HG03354 (cell line): ENCODE results near the gene BCL7B.
"Not testable (repeated sequence)": the region's sequence is repeated elsewhere in the genome, so short reads cannot be mapped to it uniquely, and the experiment has no call there.

Source experiments
- ATAC-seq: cut with Tn5 transposase; IDR thresholded peaks from one replicate; pipeline ENCODE4 v1.9.1; 2021; ENCODE audit warnings: mild to moderate bottlenecking; ENCODE audit not compliant: unreplicated experiment, poor library complexity, severe bottlenecking

The BCL7B gene

DNA sequence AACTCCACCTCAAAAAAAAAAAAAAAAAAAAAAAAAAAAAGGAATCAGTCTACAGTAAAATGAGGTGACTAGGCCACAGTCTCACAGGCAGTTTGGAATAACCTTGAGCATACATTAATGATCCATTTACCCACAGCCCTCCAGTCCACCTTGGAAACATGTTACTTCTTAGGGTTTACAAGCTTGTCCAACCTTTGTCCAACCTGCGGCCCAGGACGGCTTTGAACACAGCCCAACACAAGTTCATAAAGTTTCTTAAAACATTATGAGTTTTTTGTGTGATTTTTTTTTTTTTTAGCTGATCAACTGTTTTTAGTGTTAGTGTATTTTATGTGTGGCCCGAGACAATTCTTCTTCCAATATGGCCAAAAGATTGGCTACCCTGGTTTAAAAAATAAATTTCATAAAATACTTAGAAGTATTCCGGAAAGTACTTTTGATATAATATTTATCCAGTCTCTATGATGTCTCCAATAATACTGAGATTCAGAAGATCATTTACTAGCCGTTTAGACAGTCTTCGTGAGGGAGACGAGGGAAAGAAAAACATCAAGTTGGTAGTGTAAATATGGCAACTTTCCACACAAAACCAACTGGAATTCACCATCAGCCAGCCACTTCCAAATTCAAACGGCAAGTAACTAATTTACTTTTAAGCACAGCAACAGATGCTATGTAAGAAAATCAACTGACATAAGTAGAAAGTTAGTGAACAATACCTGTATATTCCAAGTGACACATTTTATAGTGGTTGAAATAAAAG is 45.3 kb downstream of the BCL7B start:
- no peak for ATAC-seq

DNA sequence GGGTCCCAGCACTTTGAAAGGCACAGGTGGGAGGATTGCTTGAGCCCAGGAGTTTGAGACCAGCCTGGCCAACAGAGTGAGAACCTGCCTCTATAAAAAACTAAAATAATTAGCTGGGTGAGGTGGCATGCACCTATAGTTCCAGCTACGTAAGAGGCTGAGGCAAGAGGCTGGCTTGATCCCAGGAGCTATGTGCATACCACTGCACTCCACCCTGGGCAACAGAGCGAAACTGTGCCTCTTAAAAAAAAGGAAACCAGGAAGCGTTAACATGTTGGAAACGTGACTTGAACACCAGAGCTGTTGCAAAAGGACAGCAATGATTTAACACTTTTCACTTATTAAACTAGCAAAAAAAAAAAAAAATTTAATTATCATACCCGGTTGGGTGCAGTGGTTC is 48.0 kb downstream of the BCL7B start:
- ATAC-seq = no peak

DNA sequence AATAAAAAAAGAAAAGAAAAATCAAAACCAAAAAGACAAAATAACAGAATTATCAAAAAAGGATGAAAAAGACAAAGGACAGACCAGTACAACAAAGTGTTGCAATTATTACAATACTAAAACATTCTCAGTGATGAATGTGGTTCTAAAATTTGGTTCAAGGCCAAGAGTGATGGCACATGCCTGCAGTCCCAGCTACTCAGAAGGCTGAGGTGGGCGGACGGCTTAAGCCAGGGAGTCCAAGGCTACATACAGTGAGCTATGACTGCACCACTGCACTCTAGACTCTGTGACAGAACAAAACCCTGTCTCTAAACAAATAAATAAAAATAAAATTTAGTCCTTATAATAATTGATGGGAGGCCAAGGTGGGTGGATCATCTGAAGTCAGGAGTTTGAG is 49.9 kb downstream of the BCL7B start:
- ATAC-seq = no peak

DNA sequence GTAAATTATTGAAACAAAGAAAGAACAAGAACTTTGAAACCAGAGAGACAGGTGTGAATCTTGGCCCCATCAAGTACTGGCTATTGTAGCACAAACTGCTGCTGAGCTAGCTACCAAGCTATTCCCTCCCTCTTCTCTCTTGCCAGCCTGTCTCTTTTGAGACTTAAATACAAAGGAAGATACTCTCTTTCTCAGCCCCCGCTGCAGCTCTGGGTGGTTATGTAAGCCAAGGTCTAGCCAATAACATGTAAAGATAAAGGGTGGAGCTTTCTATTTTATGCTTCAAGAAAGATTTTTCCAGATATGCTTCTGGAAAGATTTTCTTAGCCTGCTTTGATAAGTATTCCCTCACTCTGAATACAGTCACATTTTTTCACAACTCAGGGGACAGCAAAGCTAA is 52.6 kb downstream of the BCL7B start:
- no peak for ATAC-seq

DNA sequence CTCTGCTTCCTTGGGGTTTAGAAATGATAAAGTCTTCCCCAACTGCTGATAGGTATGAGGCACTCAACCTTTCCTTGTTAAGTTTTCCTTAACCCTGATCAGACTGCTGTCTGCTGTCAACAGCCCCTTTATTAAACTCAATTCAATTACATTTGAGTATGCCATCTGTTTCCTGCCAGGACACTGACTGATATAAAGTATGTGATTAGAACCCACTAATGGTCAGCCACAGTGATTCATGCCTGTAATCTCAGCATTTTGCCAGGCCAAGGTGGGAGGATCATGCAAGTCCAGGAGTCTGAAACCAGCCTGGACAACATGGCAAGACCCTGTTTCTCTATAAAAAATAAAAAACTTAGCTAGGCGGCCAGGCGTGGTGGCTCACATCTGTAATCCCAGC is 53.5 kb downstream of the BCL7B start:
- ATAC-seq = no peak

DNA sequence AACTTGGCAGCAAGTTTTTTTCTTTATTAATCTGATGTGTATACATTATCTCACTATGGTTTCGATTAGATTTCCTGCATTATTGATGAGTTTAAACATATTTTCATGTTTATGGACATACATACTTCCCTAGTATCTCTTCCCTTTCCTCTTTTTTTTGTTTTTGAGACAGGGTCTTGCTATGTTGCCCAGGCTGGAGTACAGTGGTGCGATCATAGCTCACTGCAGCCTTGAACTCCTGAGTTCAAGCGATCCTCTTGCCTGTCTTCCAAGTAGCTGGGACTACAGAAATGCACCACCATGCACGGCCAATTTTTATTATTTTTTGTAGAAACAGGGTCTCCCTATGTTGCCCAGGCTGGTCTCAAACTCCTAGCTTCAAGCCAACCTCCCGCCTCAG is 54.3 kb downstream of the BCL7B start:
- ATAC-seq = no peak

DNA sequence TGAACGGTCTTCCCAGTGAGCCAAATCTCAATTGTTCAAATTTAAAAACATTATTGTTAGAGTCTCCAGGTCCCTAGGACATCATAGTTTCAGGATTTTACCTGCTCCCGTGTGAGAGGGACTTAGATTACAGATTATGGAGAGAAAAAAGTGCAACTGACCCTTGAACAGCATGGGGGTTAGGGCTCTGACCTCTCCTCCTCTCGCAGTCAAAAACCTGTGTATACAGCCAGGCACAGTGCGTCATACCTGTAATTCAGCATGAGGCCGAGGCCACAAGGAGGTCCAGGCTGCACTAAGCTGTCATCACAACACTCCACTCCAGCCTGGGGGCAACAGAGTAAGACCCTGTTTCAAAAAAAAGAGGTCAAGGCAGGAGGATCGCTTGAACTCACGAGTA is 60.9 kb downstream of the BCL7B start:
- ATAC-seq = no peak

DNA sequence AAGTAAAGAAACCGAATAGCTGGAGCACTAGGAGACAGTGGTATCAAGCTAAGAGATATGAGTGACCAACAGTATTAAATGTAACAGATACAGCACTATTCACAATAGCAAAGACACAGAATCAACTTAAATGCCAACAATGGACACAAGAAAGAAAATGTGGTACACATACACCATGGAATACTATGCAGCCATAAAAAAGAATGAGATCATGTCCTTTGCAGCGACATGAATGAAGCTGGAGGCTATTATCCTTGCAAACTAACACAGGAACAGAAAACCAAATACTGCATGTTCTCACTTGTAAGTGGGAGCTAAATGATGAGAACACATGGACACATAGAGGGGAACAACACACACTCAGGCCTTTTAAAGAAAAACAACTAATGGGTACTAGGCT is 62.0 kb downstream of the BCL7B start:
- not testable (repeated sequence) for ATAC-seq

DNA sequence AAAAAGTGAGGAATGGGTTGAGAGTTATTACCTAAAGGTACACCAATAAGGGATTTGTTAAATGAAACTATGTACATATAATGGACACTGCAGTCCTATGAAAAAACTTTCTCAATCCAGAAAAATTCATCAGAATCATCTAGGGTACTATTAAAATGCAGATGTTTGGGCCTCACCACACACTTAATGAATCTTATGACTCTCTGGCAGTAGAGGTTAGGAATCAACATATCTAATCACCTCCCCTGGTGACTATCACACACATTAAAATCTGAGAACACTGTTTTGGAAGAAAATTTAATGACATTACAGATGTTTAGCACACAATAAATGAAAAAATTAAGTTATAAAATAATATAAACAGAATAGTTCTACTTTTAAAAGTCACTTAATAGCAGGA is 67.5 kb downstream of the BCL7B start:
- ATAC-seq = no peak

DNA sequence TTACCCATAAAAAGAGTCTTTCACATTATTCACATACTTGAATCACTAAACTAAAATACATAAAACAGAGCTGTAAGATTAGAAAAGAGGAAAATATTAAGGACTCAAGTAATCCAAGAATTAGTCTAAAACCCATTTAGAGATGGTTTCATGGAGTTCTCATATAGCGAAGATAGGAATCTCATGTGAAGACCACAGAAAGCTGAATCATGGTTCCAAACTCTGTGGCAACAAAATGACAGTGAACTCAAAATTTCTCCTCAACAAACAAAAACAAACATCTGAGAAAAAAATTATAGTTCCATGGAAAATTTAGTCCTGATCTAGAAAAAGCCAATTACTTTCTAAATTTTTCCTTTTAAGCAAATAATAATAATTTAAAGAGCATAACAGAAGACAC is 70.0 kb downstream of the BCL7B start:
- ATAC-seq = no peak
